K562 (cell line): ENCODE measurements around the gene SERPINH1. TPM values are rescaled to one million over a fixed set of nuclear protein-coding genes. Genes with fewer than 3 reads are reported as not detected.
A peak's percentile ranks its signal among the peaks of the same experiment; 100 is the strongest.

Experiments used
- C11orf30 ChIP-seq: fragments of 450-650 bp; IDR thresholded peaks from 2 replicates; pipeline ENCODE4 v1.6.1; 2016; ENCODE audit warnings: low read depth, mild to moderate bottlenecking
- CBFA2T2 ChIP-seq: fragments of 450-650 bp; conservative IDR thresholded peaks from 2 replicates; pipeline ENCODE4 v1.6.1; 2017; ENCODE audit warnings: mild to moderate bottlenecking
- CREB1 ChIP-seq, 2 experiments: sonication (generic) in 1 of 2; formaldehyde crosslinking in 1 of 2; IDR thresholded peaks; 2 replicates each; pipeline versions ENCODE4 v1.6.1 to v1.8.0; 2012 to 2022; ENCODE audit warnings: inconsistent platforms in 1 of 2, mild to moderate bottlenecking in 1 of 2, missing genetic modification reagents in 1 of 2, moderate library complexity in 1 of 2
- CXXC5 ChIP-seq: fragments of 250-450 bp; sonication (Bioruptor Pico); IDR thresholded peaks from 2 replicates; pipeline ENCODE4 v1.8.0; 2022; ENCODE audit warnings: inconsistent platforms, mild to moderate bottlenecking, moderate library complexity
- ELF4 ChIP-seq: fragments of 450-650 bp; formaldehyde crosslinking; IDR thresholded peaks from 2 replicates; pipeline ENCODE4 v1.4.0; 2022; ENCODE audit warnings: missing genetic modification characterization
- EP300 ChIP-seq: IDR thresholded peaks from 2 replicates; pipeline ENCODE4 v1.6.1; 2012; ENCODE audit warnings: low read length, improper control_type of control experiment
- KLF10 ChIP-seq: fragments of 250-450 bp; sonication (Bioruptor Pico); IDR thresholded peaks from 2 replicates; pipeline ENCODE4 v1.6.1; 2021; ENCODE audit warnings: matching md5 sums
- MTA2 ChIP-seq: fragments of 450-650 bp; IDR thresholded peaks from 2 replicates; pipeline ENCODE4 v1.6.1; 2016; ENCODE audit warnings: low read depth
- SMAD4 ChIP-seq: fragments of 250-450 bp; sonication (Bioruptor Pico); conservative IDR thresholded peaks from 2 replicates; pipeline ENCODE4 v1.8.0; 2021; ENCODE audit warnings: inconsistent platforms, mild to moderate bottlenecking, moderate library complexity
- SREBF1 ChIP-seq: fragments of 150-350 bp; IDR thresholded peaks from 2 replicates; pipeline ENCODE4 v1.6.1; 2014; ENCODE audit warnings: antibody characterized with exemption, low read depth, low read length, borderline replicate concordance
- SREBF2 ChIP-seq: sonication (generic); formaldehyde crosslinking; IDR thresholded peaks from 2 replicates; pipeline ENCODE4 v1.4.0; 2020; ENCODE audit warnings: mild to moderate bottlenecking, missing genetic modification reagents
- TARDBP ChIP-seq: fragments of 450-650 bp; IDR thresholded peaks from 2 replicates; pipeline ENCODE4 v1.6.1; 2016
- TBL1XR1 ChIP-seq, 2 experiments: IDR thresholded peaks; 2 replicates each; pipeline ENCODE4 v1.6.1; 2012; ENCODE audit warnings: improper control_type of control experiment in 2 of 2, low read length in 2 of 2, mild to moderate bottlenecking in 1 of 2
- ZBTB7A ChIP-seq: IDR thresholded peaks from 2 replicates; pipeline ENCODE4 v1.6.1; 2011; ENCODE audit warnings: low read depth, mild to moderate bottlenecking, low read length, moderate library complexity, borderline replicate concordance; ENCODE audit not compliant: control insufficient read depth
- ZFP36 ChIP-seq: fragments of 150-350 bp; IDR thresholded peaks from 2 replicates; pipeline ENCODE4 v1.6.1; 2018; ENCODE audit warnings: low read length, low read depth; ENCODE audit not compliant: partially characterized antibody
- ZNF780A ChIP-seq: fragments of 250-450 bp; sonication (Bioruptor Pico); IDR thresholded peaks from 2 replicates; pipeline ENCODE4 v1.5.0; 2021; ENCODE audit warnings: mild to moderate bottlenecking
- polyA plus RNA-seq, 8 experiments: library from polyadenylated mRNA; depleted of rRNA in 4 of 8; stranded (reverse) in 5 of 8; unstranded in 3 of 8; fragments of >200 nt; fragmentation: Nextera tagmentation in 2 of 8; fragmentation: Illumina TruSeq in 1 of 8; extraction: Ambion mirVana in 2 of 8; extraction: Trizol in 1 of 8; gene quantifications; 2 replicates each; pipeline versions ENCODE4 v1.2.1 to v1.2.3, GENCODE V29; 2011 to 2014; ENCODE audit warnings: inconsistent platforms in 1 of 8, missing spikeins in 1 of 8
- total RNA-seq, 7 experiments: library from RNA; depleted of rRNA in 6 of 7; stranded (reverse); fragments of >200 nt in 6 of 7; fragmentation: Illumina TruSeq in 2 of 7; extraction: Trizol in 2 of 7; gene quantifications; 2 replicates each; pipeline versions ENCODE4 v1.2.1 to v1.2.3, GENCODE V29; 2011 to 2021; ENCODE audit warnings: low replicate concordance in 1 of 7
- TF ChIP-seq, protein P1 (sequence below): fragments of 450-650 bp; formaldehyde crosslinking; IDR thresholded peaks from 2 replicates; pipeline ENCODE4 v1.4.0; 2020; ENCODE audit warnings: mild to moderate bottlenecking, mixed read lengths
- TF ChIP-seq, protein P2 (sequence below): fragments of 450-650 bp; IDR thresholded peaks from 2 replicates; pipeline ENCODE4 v1.6.1; 2014; ENCODE audit warnings: low read depth, mild to moderate bottlenecking, moderate library complexity, borderline replicate concordance
- TF ChIP-seq, protein P3 (sequence below), 2 experiments: fragments of 200-800 bp in 1 of 2; sonication (Bioruptor generic) in 1 of 2; sonication (generic) in 1 of 2; formaldehyde crosslinking in 1 of 2; IDR thresholded peaks in 1 of 2; conservative IDR thresholded peaks in 1 of 2; 2 replicates each; pipeline versions ENCODE4 v1.5.0 to v1.6.1; 2016 to 2020; ENCODE audit warnings: missing compliant biosample characterization in 1 of 2, missing genetic modification characterization in 1 of 2, missing genetic modification reagents in 1 of 2
- TF ChIP-seq, protein P4 (sequence below): sonication (generic); formaldehyde crosslinking; IDR thresholded peaks from 2 replicates; pipeline ENCODE4 v1.8.0; 2022; ENCODE audit warnings: missing genetic modification reagents, mild to moderate bottlenecking, borderline replicate concordance

The SERPINH1 gene
- total and polyA plus RNA-seq, 9 of the 15 experiments (the other 6 are each of a cell fraction or from before 2014, with no cell fraction given) = 2.8 to 106 (median 67.9) TPM

- TF ChIP-seq KLF10 (CRISPR knock-in tag) (no peak), CREB1 (IDR thresholded peaks at IDR 0.05) (no peak; the same call in 1 of the 2 replicates), CREB1 (CRISPR knock-in tag; IDR thresholded peaks at IDR 0.05) (peak; percentile 59; the same call in 1 of the 2 replicates), CBFA2T2 (peak; percentile 89), TBL1XR1 (IDR thresholded peaks at IDR 0.05; ENCODE audit: low read length in 2 of 2) (peak in 1 of 2 experiments; percentile 97; a peak in 3 of 4 replicates), ELF4 (CRISPR knock-in tag) (peak; percentile 21; the same call in 1 of the 2 replicates), C11orf30 (peak; percentile 95), ZFP36 (no peak), SMAD4 (CRISPR knock-in tag) (peak; percentile 98), SREBF2 (CRISPR knock-in tag) (no peak), ZBTB7A (peak; percentile 58; the same call in 1 of the 2 replicates), SREBF1 (no peak), EP300 (peak; percentile 96), MTA2 (peak; percentile 93), CXXC5 (CRISPR knock-in tag) (peak; percentile 60), TARDBP (peak; percentile 17; the same call in 1 of the 2 replicates), ZNF780A (CRISPR knock-in tag) (no peak)
- TF ChIP-seq, protein P1, sequence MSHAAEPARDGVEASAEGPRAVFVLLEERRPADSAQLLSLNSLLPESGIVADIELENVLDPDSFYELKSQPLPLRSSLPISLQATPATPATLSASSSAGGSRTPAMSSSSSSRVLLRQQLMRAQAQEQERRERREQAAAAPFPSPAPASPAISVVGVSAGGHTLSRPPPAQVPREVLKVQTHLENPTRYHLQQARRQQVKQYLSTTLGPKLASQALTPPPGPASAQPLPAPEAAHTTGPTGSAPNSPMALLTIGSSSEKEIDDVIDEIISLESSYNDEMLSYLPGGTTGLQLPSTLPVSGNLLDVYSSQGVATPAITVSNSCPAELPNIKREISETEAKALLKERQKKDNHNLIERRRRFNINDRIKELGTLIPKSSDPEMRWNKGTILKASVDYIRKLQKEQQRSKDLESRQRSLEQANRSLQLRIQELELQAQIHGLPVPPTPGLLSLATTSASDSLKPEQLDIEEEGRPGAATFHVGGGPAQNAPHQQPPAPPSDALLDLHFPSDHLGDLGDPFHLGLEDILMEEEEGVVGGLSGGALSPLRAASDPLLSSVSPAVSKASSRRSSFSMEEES (CRISPR knock-in tag) = no peak
- TF ChIP-seq, protein P2, sequence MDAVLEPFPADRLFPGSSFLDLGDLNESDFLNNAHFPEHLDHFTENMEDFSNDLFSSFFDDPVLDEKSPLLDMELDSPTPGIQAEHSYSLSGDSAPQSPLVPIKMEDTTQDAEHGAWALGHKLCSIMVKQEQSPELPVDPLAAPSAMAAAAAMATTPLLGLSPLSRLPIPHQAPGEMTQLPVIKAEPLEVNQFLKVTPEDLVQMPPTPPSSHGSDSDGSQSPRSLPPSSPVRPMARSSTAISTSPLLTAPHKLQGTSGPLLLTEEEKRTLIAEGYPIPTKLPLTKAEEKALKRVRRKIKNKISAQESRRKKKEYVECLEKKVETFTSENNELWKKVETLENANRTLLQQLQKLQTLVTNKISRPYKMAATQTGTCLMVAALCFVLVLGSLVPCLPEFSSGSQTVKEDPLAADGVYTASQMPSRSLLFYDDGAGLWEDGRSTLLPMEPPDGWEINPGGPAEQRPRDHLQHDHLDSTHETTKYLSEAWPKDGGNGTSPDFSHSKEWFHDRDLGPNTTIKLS = peak; percentile 93
- TF ChIP-seq, protein P3, sequence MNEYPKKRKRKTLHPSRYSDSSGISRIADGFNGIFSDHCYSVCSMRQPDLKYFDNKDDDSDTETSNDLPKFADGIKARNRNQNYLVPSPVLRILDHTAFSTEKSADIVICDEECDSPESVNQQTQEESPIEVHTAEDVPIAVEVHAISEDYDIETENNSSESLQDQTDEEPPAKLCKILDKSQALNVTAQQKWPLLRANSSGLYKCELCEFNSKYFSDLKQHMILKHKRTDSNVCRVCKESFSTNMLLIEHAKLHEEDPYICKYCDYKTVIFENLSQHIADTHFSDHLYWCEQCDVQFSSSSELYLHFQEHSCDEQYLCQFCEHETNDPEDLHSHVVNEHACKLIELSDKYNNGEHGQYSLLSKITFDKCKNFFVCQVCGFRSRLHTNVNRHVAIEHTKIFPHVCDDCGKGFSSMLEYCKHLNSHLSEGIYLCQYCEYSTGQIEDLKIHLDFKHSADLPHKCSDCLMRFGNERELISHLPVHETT (CRISPR knock-in tag; conservative IDR thresholded peaks at IDR 0.05 in 1 of 2, IDR thresholded peaks at IDR 0.05 in 1 of 2) = 0 out of 4 replicates have a peak, but pooled peaks of 1 of the 2 experiments have one; percentile 60
- TF ChIP-seq, protein P4, sequence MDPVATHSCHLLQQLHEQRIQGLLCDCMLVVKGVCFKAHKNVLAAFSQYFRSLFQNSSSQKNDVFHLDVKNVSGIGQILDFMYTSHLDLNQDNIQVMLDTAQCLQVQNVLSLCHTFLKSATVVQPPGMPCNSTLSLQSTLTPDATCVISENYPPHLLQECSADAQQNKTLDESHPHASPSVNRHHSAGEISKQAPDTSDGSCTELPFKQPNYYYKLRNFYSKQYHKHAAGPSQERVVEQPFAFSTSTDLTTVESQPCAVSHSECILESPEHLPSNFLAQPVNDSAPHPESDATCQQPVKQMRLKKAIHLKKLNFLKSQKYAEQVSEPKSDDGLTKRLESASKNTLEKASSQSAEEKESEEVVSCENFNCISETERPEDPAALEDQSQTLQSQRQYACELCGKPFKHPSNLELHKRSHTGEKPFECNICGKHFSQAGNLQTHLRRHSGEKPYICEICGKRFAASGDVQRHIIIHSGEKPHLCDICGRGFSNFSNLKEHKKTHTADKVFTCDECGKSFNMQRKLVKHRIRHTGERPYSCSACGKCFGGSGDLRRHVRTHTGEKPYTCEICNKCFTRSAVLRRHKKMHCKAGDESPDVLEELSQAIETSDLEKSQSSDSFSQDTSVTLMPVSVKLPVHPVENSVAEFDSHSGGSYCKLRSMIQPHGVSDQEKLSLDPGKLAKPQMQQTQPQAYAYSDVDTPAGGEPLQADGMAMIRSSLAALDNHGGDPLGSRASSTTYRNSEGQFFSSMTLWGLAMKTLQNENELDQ (CRISPR knock-in tag) = no peak
Observed at GRCh38 chr11:75534259-75535069, 27.6 kb upstream of the SERPINH1 start (continued).
